ENCODE results near the gene ZNF609.

DNA sequence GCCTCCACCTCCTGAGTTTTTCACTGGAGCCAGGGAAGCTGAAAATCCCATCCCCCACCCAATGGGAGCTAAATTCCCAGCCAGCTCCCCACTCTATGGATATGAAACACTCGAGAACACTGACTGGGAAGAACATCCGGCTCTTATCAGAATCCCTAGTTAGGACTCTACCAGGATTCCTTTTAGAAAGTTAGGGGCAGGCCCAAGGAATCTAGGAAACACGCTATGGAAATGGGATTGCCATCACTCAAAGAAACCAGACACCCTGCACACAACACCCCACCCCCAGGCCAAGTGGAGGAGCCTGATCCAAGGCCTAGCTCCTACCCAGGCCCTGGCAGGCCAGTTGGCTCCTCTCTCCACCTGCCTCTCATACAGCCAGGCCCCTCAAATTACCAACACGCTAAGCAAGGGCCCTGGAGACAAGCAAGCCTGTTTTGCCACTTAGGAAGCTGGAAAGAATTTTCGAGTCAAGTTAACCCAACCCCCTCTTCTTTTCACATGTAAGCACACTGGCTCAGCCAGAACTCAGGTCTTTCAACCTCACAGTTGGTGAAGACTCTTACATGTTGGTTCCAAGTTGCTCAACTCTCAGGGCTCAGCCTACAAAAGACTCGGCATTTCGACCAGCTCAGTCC, 239.5 kb downstream of the ZNF609 start:
- TF ChIP-seq EZH2phosphoT487 (IDR thresholded peaks at IDR 0.05; ENCODE audit: insufficient read depth, low read depth) (no peak), EZH2 (IDR thresholded peaks at IDR 0.05; ENCODE audit: insufficient read depth, poor library complexity, severe bottlenecking) (no peak)
